PC-3 (cell line): ENCODE results near the gene SAMD14. TPM values are rescaled to one million over a fixed set of nuclear protein-coding genes. Genes with fewer than 3 reads are reported as not detected.

Source experiments
- ATAC-seq: fragments of 200-7000 bp; cut with Tn5 transposase; 2 replicates; pipeline ENCODE4 v1.9.1; 2020; ENCODE audit warnings: mild to moderate bottlenecking, moderate library complexity
- BruUV-seq: library from RNA; stranded (reverse); fragments of 400-500 nt; replicated peaks from 2 replicates; lab custom pipeline; 2021; lab: Mats Ljungman, UMichigan
- CTCF ChIA-PET: fragments of 300-600 bp; sonication (Branson Sonifier 250); formaldehyde crosslinking; loops from one replicate; lab custom pipeline; 2022; ENCODE audit warnings: antibody characterized with exemption; lab: Charles Lee
- POLR2A ChIA-PET: fragments of 300-600 bp; sonication (Branson Sonifier 250); formaldehyde crosslinking; loops from one replicate; lab custom pipeline; 2022; ENCODE audit warnings: antibody characterized with exemption; ENCODE audit not compliant: unreplicated experiment; lab: Charles Lee
- DNase-seq: peaks from one replicate; pipeline ENCODE4 v3.0.0-alpha.2; 2015
- H2AFZ ChIP-seq: fragments of 300-600 bp; sonication (generic); 2 replicates; pipeline ENCODE4 v1.6.0; 2016; ENCODE audit warnings: antibody characterized with exemption, low read length
- H3F3A ChIP-seq: fragments of 300-600 bp; sonication (generic); one replicate; pipeline ENCODE4 v1.6.0; 2017; ENCODE audit warnings: antibody characterized with exemption, low read length, control low read depth, mild to moderate bottlenecking; ENCODE audit not compliant: unreplicated experiment
- H3K27ac ChIP-seq: fragments of 300-600 bp; sonication (generic); 2 replicates; pipeline ENCODE4 v1.5.1; 2016; ENCODE audit warnings: mild to moderate bottlenecking, low read length
- H3K27me3 ChIP-seq: fragments of 300-600 bp; sonication (generic); 2 replicates; pipeline ENCODE4 v1.6.1; 2016; ENCODE audit warnings: low read length, mixed read lengths
- H3K36me3 ChIP-seq: fragments of 300-600 bp; sonication (generic); 2 replicates; pipeline ENCODE4 v1.6.1; 2016; ENCODE audit warnings: low read depth, mixed run types, low read length, mixed read lengths
- H3K4me1 ChIP-seq: fragments of 300-600 bp; sonication (generic); 2 replicates; pipeline ENCODE4 v1.5.1; 2016; ENCODE audit warnings: low read length; ENCODE audit not compliant: insufficient read depth
- H3K4me2 ChIP-seq: fragments of 300-600 bp; sonication (generic); 2 replicates; pipeline ENCODE4 v1.6.0; 2016; ENCODE audit warnings: low read length
- H3K4me3 ChIP-seq: fragments of 300-600 bp; sonication (generic); 2 replicates; pipeline ENCODE4 v1.5.1; 2016; ENCODE audit warnings: mild to moderate bottlenecking, low read length, mixed read lengths
- H3K79me2 ChIP-seq: fragments of 300-600 bp; sonication (generic); 2 replicates; pipeline ENCODE4 v1.6.1; 2017; ENCODE audit warnings: low read length, mixed read lengths
- H3K9ac ChIP-seq: fragments of 300-600 bp; sonication (generic); 2 replicates; pipeline ENCODE4 v1.6.0; 2016; ENCODE audit warnings: mild to moderate bottlenecking, low read length
- H3K9me2 ChIP-seq: fragments of 300-600 bp; sonication (generic); replicated peaks from 2 replicates; pipeline ENCODE4 v1.6.1; 2016; ENCODE audit warnings: mixed run types, low read length, mixed read lengths
- H3K9me3 ChIP-seq: fragments of 300-600 bp; sonication (generic); 2 replicates; pipeline ENCODE4 v1.6.1; 2016; ENCODE audit warnings: low read length, mixed read lengths
- H4K20me1 ChIP-seq: fragments of 300-600 bp; sonication (generic); 2 replicates; pipeline ENCODE4 v1.6.1; 2016; ENCODE audit warnings: low read length, mixed read lengths
- CTCF ChIP-seq: fragments of 300-600 bp; sonication (generic); conservative IDR thresholded peaks from 2 replicates; pipeline ENCODE4 v1.5.1; 2017; ENCODE audit warnings: antibody characterized with exemption, low read depth, mild to moderate bottlenecking, low read length
- EZH2 ChIP-seq: fragments of 300-600 bp; sonication (generic); IDR thresholded peaks from one replicate; pipeline ENCODE4 v1.6.1; 2017; ENCODE audit warnings: antibody characterized with exemption, mild to moderate bottlenecking, low read length; ENCODE audit not compliant: unreplicated experiment
- EZH2phosphoT487 ChIP-seq: fragments of 300-600 bp; sonication (generic); IDR thresholded peaks from 2 replicates; pipeline ENCODE4 v1.6.1; 2018; ENCODE audit warnings: mild to moderate bottlenecking, antibody characterized with exemption, low read length, borderline replicate concordance
- intact Hi-C: fragments of 100-400 bp; cut with micrococcal nuclease; formaldehyde crosslinking; loops from 2 replicates; pipeline ENCODE4 v1.9.0; 2023
- total RNA-seq: library from RNA; depleted of rRNA; stranded (reverse); fragments of >200 nt; gene quantifications from 2 replicates; pipeline ENCODE4 v1.2.3, GENCODE V29; 2014

Gene SAMD14
- total RNA-seq, 1 experiment from 2014 or later, result 0.11 TPM

GRCh38 chr17:50170662-50171370 is 40.9 kb upstream of the SAMD14 start:
- Histone ChIP-seq H3K4me3 (no peak overlapping the region), H2AFZ (no peak overlapping the region), H3K79me2 (no peaks in the 10 kb centered on the region), H3K4me2 (peak overlapping the region; percentile 15), H3K4me1 (peaks cover 29% of the 10 kb centered on the region), H3K36me3 (no peaks in the 10 kb centered on the region), H3K27me3 (no peaks in the 10 kb centered on the region), H3K9ac (peak overlapping the region; percentile 32; the same call in 1 of the 2 replicates), H3K27ac (peak overlapping the region; percentile 56), H3K9me2 (no peaks in the 10 kb centered on the region), H4K20me1 (no peaks in the 10 kb centered on the region), H3K9me3 (no peaks in the 10 kb centered on the region), H3F3A (no peaks in the 10 kb centered on the region)
- CTCF ChIA-PET, result interaction anchor here (0.6 kb wide), 1 partner anchor 9 kb away, joined by 3 read pairs; no protein-coding TSS in a partner anchor
- DNase-seq (peak; percentile 85), ATAC-seq (peak; percentile 71)
- BruUV-seq, result no TSS peak
- intact Hi-C loops, result no loop called here
- TF ChIP-seq CTCF (no peak), EZH2phosphoT487 (no peak), EZH2 (no peak)
- POLR2A ChIA-PET, result no interaction called here

- H3K9me2 ChIP-seq, result no peaks in the 10 kb centered on the region
- peaks cover 29% of the 10 kb centered on the region for H3K4me1 ChIP-seq
- no peaks in the 10 kb centered on the region for H3K36me3 ChIP-seq
- H4K20me1 ChIP-seq, result no peaks in the 10 kb centered on the region
- no peak overlapping the region for H3K4me3 ChIP-seq
- ChIA-PET CTCF (interaction anchor here (0.6 to 1.5 kb wide), 10 partner anchors 8 to 120 kb away, joined by 3 to 19 read pairs (median 6); no protein-coding TSS in a partner anchor), POLR2A (interaction anchor here (0.6 kb wide), 1 partner anchor 128 kb away, joined by 34 read pairs; no protein-coding TSS in a partner anchor)
- ATAC-seq (no peak), DNase-seq (no peak)
- no peaks in the 10 kb centered on the region for H3K9me3 ChIP-seq
- H3K4me2 ChIP-seq, result peak overlapping the region; percentile 64; the same call in 1 of the 2 replicates
- BruUV-seq, result no TSS peak
- peak overlapping the region; percentile 32; the same call in 1 of the 2 replicates for H3K9ac ChIP-seq
- no peaks in the 10 kb centered on the region for H3K79me2 ChIP-seq
- H2AFZ ChIP-seq, result no peak overlapping the region
- intact Hi-C loops, result loop anchor here (1.0 kb wide), 1 partner anchor 28 kb away; no protein-coding TSS in a partner anchor
- no peaks in the 10 kb centered on the region for H3F3A ChIP-seq
- TF ChIP-seq EZH2phosphoT487 (no peak), CTCF (no peak), EZH2 (no peak)
- peak overlapping the region; percentile 51 for H3K27ac ChIP-seq
- H3K27me3 ChIP-seq, result no peaks in the 10 kb centered on the region
These were observed 40.0 kb upstream of the SAMD14 start for GRCh38 chr17:50169881-50170459.
